AG04450 (cell line): ENCODE results near the gene ANKRD50. TPM values are rescaled to one million over a fixed set of nuclear protein-coding genes. Genes with fewer than 3 reads are reported as not detected.

Experiments
- CTCF ChIA-PET: fragments of 300-600, 350-600 bp; formaldehyde crosslinking; extraction: SDS; loops from one replicate; lab custom pipeline; 2022; ENCODE audit warnings: antibody characterized with exemption, inconsistent platforms; lab: Charles Lee
- POLR2A ChIA-PET: fragments of 350-600 bp; formaldehyde crosslinking; extraction: SDS; loops from one replicate; lab custom pipeline; 2021; ENCODE audit warnings: antibody characterized with exemption, inconsistent platforms; lab: Yijun Ruan, JAX
- DNase-seq: peaks from one replicate; pipeline ENCODE4 v3.0.0-alpha.2; 2011; ENCODE audit warnings: low read depth, low spot score
- H3K27ac ChIP-seq: one replicate; pipeline ENCODE4 v1.5.1; 2012; ENCODE audit warnings: low read depth, low read length, control low read depth
- H3K27me3 ChIP-seq: one replicate; pipeline ENCODE4 v1.6.0; 2012; ENCODE audit warnings: low read length; ENCODE audit not compliant: control insufficient read depth, insufficient read depth
- H3K4me3 ChIP-seq: 2 replicates; pipeline ENCODE4 v1.5.1; 2011; ENCODE audit warnings: mild to moderate bottlenecking, low read depth, low read length, control low read depth
- H3K9me3 ChIP-seq: 2 replicates; pipeline ENCODE4 v1.5.1; 2012; ENCODE audit warnings: low read length; ENCODE audit not compliant: control insufficient read depth, insufficient read depth
- polyA plus RNA-seq: library from polyadenylated mRNA; depleted of rRNA; stranded (reverse); fragments of >200 nt; gene quantifications from 2 replicates; pipeline ENCODE4 v1.2.3, GENCODE V29; 2011
- TF ChIP-seq, protein P1 (sequence below): IDR thresholded peaks from 2 replicates; pipeline ENCODE4 v1.5.1; 2011; ENCODE audit warnings: low read depth, low read length, control low read depth, inconsistent platforms

ANKRD50 gene
- polyA plus RNA-seq, 1 experiment: 21.2 TPM

DNA sequence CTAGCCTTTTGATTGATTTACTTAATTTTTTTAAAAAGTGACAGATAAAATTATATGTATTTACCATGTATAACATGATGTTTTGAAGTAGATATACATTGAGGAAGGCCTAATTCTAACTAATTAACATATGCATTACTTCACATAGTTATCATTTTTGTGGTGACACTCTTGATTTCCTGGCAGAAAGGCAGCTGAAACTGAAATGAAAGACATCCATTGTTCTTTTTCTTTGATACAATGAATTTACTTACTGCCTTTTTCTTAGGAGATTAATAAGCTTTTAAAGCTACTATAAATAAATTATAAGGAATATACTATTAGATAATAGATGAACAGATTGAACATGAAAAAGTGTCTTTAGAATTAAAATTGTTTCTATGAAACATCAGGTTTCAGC is 26.7 kb downstream of the ANKRD50 start:
- CTCF ChIA-PET: interaction anchor here (0.6 kb wide), 1 partner anchor 33 kb away, joined by 4 read pairs; no protein-coding TSS in a partner anchor

DNA sequence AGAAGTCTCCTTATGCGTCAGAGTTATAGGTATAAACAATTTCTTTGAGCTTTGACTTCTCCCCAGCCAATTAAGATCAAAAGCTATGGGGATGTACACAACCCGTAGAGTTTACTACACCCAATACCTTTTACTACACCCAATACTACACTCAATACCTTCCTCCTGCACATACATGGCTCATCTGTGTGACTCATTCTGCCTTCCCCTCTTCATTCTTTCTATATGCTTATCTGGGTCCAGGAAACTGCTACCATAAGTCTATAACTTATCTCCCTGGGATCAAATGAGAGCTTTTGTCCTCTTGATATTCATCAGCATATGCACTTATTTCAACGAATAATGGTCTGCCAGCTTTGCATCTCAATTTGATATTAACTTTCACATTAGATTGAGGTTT is 28.2 kb downstream of the ANKRD50 start:
- ChIA-PET CTCF (no interaction called here), POLR2A (no interaction called here)
- H3K4me3 ChIP-seq: no peak overlapping the region
- H3K9me3 ChIP-seq: no peaks in the 10 kb centered on the region
- no peak overlapping the region for H3K27ac ChIP-seq
- H3K27me3 ChIP-seq: no peaks in the 10 kb centered on the region
- DNase-seq: no peak
- TF ChIP-seq, protein P1, sequence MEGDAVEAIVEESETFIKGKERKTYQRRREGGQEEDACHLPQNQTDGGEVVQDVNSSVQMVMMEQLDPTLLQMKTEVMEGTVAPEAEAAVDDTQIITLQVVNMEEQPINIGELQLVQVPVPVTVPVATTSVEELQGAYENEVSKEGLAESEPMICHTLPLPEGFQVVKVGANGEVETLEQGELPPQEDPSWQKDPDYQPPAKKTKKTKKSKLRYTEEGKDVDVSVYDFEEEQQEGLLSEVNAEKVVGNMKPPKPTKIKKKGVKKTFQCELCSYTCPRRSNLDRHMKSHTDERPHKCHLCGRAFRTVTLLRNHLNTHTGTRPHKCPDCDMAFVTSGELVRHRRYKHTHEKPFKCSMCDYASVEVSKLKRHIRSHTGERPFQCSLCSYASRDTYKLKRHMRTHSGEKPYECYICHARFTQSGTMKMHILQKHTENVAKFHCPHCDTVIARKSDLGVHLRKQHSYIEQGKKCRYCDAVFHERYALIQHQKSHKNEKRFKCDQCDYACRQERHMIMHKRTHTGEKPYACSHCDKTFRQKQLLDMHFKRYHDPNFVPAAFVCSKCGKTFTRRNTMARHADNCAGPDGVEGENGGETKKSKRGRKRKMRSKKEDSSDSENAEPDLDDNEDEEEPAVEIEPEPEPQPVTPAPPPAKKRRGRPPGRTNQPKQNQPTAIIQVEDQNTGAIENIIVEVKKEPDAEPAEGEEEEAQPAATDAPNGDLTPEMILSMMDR: no peak

More for the DNA sequence above, 26.7 kb downstream of the ANKRD50 start:
- no peaks in the 10 kb centered on the region for H3K9me3 ChIP-seq
- no peak overlapping the region for H3K4me3 ChIP-seq
- no peak overlapping the region for H3K27ac ChIP-seq
- H3K27me3 ChIP-seq: no peaks in the 10 kb centered on the region
- POLR2A ChIA-PET: no interaction called here
- DNase-seq: no peak
- TF ChIP-seq, protein P1: no peak

DNA sequence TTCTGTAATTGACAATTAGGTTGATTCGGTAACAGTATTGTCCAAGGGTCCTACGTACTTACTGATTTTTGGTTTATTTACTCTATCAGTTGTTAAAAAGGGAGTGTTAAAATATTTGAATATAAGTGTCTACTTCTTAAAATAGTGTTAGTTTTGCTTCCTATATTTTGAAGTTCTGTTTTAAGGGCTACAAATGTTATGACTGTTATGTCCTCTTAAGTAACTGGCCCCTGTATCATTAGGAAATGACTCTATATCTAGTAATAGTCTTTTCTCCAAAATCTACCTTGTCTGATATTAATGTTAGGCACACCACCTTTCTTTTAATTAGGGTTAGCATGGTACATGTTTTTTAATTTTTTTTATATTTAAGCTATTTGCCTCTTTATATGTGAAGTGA is 30.1 kb downstream of the ANKRD50 start:
- no peaks in the 10 kb centered on the region for H3K9me3 ChIP-seq
- TF ChIP-seq, protein P1: no peak
- CTCF ChIA-PET: no interaction called here
- H3K4me3 ChIP-seq: no peak overlapping the region
- no peak overlapping the region for H3K27ac ChIP-seq
- H3K27me3 ChIP-seq: no peaks in the 10 kb centered on the region
- POLR2A ChIA-PET: no interaction called here
- no peak for DNase-seq

DNA sequence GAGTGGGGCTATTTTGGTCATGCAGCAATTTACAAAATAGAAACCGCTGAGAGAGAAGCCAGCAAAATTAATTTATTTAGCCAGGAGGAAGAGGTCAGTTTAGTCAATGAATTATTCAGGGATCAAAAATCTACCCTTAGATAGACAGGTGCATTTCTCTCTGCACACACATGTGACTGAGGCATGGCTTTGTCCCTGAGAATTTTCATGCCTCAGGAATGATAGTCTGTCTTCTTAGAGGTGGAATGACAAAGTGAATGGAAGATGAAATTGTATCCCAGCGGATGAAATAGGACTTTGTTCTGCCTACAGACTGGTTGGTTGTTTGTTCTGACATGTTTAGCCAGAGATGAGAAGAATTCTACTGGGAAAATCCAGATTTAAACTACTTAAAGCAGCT is 46.0 kb downstream of the ANKRD50 start:
- CTCF ChIA-PET: no interaction called here
- Histone ChIP-seq H3K4me3 (no peak overlapping the region), H3K27me3 (no peaks in the 10 kb centered on the region), H3K27ac (no peak overlapping the region), H3K9me3 (no peaks in the 10 kb centered on the region)
- TF ChIP-seq, protein P1: no peak
- POLR2A ChIA-PET: no interaction called here
- DNase-seq: no peak

DNA sequence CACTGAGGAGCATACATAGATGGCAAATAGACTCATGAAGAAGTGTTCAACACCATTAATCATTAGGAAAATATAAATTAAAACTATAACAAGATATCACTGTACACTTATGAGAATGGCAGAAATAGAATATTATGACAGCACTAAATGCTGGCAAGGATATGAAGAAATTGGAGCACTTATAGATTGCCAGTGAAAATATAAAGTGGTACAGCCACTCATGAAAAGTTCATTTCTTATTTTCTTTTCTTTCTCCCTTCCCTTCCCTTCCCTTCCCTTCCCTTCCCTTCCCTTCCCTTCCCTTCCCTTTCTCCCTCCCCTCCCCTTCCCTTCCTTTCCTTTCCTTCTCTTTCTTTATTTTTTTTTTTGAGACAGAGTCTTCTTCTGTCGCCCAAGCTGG is 53.7 kb downstream of the ANKRD50 start:
- Histone ChIP-seq H3K4me3 (no peak overlapping the region), H3K9me3 (no peaks in the 10 kb centered on the region), H3K27ac (no peak overlapping the region), H3K27me3 (no peaks in the 10 kb centered on the region)
- DNase-seq: no peak
- ChIA-PET POLR2A (no interaction called here), CTCF (no interaction called here)
- TF ChIP-seq, protein P1: no peak
